ENCODE data around the gene UPK2.
A peak's percentile ranks its signal among the peaks of the same experiment; 100 is the strongest.

- TF ChIP-seq CTCF (IDR thresholded peaks at IDR 0.05) (no peak), POLR2A (IDR thresholded peaks at IDR 0.05) (peak; percentile 70 to 83)
Observed at GRCh38 chr11:118908901-118909618, 47.0 kb upstream of the UPK2 start.

All from sigmoid colon (tissue), 3 donors.